HFFc6 (cell line): Measurements from ENCODE around the gene SLC23A2. TPM values are rescaled to one million over a fixed set of nuclear protein-coding genes. Genes with fewer than 3 reads are reported as not detected.
"Not testable (repeated sequence)": the region's sequence is repeated elsewhere in the genome, so short reads cannot be mapped to it uniquely, and the experiment has no call there.

Experiments
- DNase-seq: peaks from one replicate; pipeline ENCODE4 v3.0.0-alpha.2; 2018
- H3K27ac Mint-ChIP-seq: 2 replicates; pipeline ENCODE4 v1.8.0; 2020; ENCODE audit warnings: mild to moderate bottlenecking, mixed read lengths
- H3K27me3 Mint-ChIP-seq: 2 replicates; pipeline ENCODE4 v1.8.0; 2021; ENCODE audit warnings: mild to moderate bottlenecking, moderate library complexity, mixed read lengths; ENCODE audit not compliant: insufficient read depth
- H3K36me3 Mint-ChIP-seq: 2 replicates; pipeline ENCODE4 v1.8.0; 2021; ENCODE audit warnings: low read depth, mixed read lengths
- H3K4me1 Mint-ChIP-seq: 2 replicates; pipeline ENCODE4 v1.8.0; 2020; ENCODE audit warnings: low read depth, mixed read lengths
- H3K4me3 Mint-ChIP-seq: 2 replicates; pipeline ENCODE4 v1.8.0; 2020; ENCODE audit warnings: mild to moderate bottlenecking, moderate library complexity, mixed read lengths
- H3K9me3 Mint-ChIP-seq: 2 replicates; pipeline ENCODE4 v1.8.0; 2020; ENCODE audit warnings: mild to moderate bottlenecking, mixed read lengths
- CTCF ChIP-seq: fragments of 200-600 bp; sonication (generic); IDR thresholded peaks from 2 replicates; pipeline ENCODE4 v1.5.0; 2021; ENCODE audit warnings: antibody characterized with exemption, mild to moderate bottlenecking
- total RNA-seq, 6 experiments: library from RNA; stranded (reverse); fragmentation: NEBNext Ultra II Directional; extraction: Animal tissue kit (Norgen Biotek cat#: 25700); gene quantifications; 2 replicates in 1 of 6; 3 replicates in 5 of 6; pipeline ENCODE4 v1.2.3, GENCODE V29; 2021

The SLC23A2 gene
- total RNA-seq, 6 experiments from 2014 or later = 12.5 to 17.2 (median 15.7) TPM

- DNase-seq = no peak
- Mint-ChIP-seq H3K9me3 (no peaks in the 10 kb centered on the region), H3K4me1 (no peaks in the 10 kb centered on the region), H3K36me3 (peaks cover 38% of the 10 kb centered on the region), H3K4me3 (no peak overlapping the region), H3K27me3 (no peaks in the 10 kb centered on the region; the same call in none of the 2 replicates), H3K27ac (no peak overlapping the region)
- TF ChIP-seq CTCF = no peak
These were observed 146.2 kb downstream of the SLC23A2 start for GRCh38 chr20:4855097-4855496.

GRCh38 chr20:4854561-4854901 lies 146.8 kb downstream of the SLC23A2 start:
- no peak for DNase-seq
- Mint-ChIP-seq H3K27me3 (no peaks in the 10 kb centered on the region; the same call in none of the 2 replicates), H3K36me3 (peaks cover 37% of the 10 kb centered on the region), H3K4me3 (no peak overlapping the region), H3K4me1 (no peaks in the 10 kb centered on the region), H3K27ac (no peak overlapping the region), H3K9me3 (no peaks in the 10 kb centered on the region)
- TF ChIP-seq CTCF = no peak

- no peak for DNase-seq
- Mint-ChIP-seq H3K27me3 (no peaks in the 10 kb centered on the region; the same call in none of the 2 replicates), H3K36me3 (peaks cover 32% of the 10 kb centered on the region), H3K27ac (no peak overlapping the region), H3K4me3 (no peak overlapping the region), H3K4me1 (no peaks in the 10 kb centered on the region), H3K9me3 (no peaks in the 10 kb centered on the region)
- TF ChIP-seq CTCF = no peak
These were observed 147.4 kb downstream of the SLC23A2 start for GRCh38 chr20:4853757-4854560.

- no peak overlapping the region for H3K27ac Mint-ChIP-seq
- DNase-seq = no peak
- H3K36me3 Mint-ChIP-seq = peaks cover 23% of the 10 kb centered on the region
- H3K27me3 Mint-ChIP-seq = no peaks in the 10 kb centered on the region; the same call in none of the 2 replicates
- H3K4me3 Mint-ChIP-seq = no peak overlapping the region
- no peaks in the 10 kb centered on the region for H3K9me3 Mint-ChIP-seq
- TF ChIP-seq CTCF = no peak
- H3K4me1 Mint-ChIP-seq = no peaks in the 10 kb centered on the region
These were observed 148.3 kb downstream of the SLC23A2 start for GRCh38 chr20:4853004-4853403.

GRCh38 chr20:4850960-4851359 lies 150.3 kb downstream of the SLC23A2 start:
- Mint-ChIP-seq H3K27me3 (peaks cover 3% of the 10 kb centered on the region), H3K4me1 (no peaks in the 10 kb centered on the region), H3K9me3 (no peaks in the 10 kb centered on the region), H3K27ac (no peak overlapping the region), H3K4me3 (no peak overlapping the region), H3K36me3 (peaks cover 12% of the 10 kb centered on the region)
- no peak for TF ChIP-seq CTCF
- no peak for DNase-seq

- not testable (repeated sequence) for H3K36me3 Mint-ChIP-seq, H3K27me3 Mint-ChIP-seq, H3K4me1 Mint-ChIP-seq, DNase-seq, H3K4me3 Mint-ChIP-seq, H3K9me3 Mint-ChIP-seq, H3K27ac Mint-ChIP-seq
These were observed 152.5 kb downstream of the SLC23A2 start for GRCh38 chr20:4848829-4849228.
